ENCODE results near the gene PASD1.

PASD1 gene

GRCh38 chrX:151702026-151702714 is 138.7 kb downstream of the PASD1 start:
- DNase-seq, result no peak

DNA sequence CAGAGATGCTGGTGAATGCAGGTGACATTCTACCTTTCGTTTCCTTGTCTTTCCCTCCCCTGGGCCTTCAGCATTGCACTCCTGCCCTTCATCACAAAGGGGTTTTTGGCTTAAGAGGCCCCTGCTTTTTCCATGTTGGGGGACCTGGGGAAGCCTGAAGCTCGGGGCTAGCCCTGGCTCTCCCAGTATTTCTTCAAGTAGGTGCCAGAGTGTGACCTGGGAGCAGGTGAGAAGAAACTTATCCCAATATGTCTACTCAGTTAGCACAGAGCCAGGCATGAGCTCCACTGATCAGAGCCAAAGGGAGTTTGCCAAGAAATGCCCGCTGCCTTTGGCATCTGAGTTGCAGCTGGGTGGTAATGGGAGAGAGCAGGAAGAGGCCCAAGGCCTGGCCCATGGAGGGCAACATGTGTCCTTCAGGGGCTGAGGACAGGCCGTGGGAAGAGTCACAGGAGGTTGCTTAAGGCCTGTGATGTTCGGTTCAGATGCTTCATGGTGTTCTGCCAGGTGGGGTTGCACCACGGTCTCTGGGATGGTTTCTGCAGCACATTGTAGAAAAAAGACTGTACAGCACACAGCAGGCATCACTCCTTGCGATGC is 139.4 kb downstream of the PASD1 start:
- DNase-seq, result no peak

- no peak for DNase-seq
Observed at GRCh38 chrX:151703487-151703886, 140.0 kb downstream of the PASD1 start.

- DNase-seq, result no peak
Observed at GRCh38 chrX:151704041-151704663, 140.7 kb downstream of the PASD1 start.

DNA sequence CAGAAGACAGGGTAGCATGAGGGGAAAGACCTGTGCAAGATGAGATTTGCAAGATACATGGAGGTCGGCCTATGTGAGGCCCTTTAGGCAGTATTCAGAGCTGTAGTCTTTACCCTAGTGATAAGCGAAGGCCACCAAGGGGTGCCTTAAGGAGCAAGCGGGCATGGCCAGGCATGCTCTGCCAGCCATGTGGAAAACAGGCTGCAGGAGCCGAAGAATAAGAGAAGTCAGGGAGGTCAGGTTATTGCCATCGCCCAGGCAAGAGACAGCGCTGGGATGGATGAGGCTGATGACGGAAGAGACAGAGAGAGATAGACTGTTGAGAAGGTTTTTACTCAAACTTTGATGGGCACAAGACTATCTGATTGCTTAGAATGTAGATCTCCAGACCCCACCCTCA is 145.3 kb downstream of the PASD1 start:
- no peak for DNase-seq

DNA sequence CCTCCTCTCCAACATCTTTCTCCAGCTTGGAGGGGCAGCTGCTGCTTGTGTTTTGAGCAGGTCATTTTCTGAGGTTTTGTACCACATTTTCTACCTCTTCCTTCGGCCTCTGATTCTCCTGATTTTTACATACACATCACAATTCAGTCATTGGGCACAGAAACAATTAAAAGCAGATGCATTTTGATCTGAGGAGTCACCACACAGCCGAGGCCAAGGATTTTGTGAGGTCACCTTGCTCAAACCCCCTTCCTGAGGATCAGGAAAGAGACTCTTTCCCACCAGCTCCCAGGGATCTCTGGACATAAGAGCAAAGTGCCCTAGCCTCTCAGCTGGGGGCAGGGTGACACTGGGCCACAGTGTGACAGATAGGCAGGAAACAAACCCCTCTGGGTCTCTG is 147.0 kb downstream of the PASD1 start:
- DNase-seq, result no peak

DNA sequence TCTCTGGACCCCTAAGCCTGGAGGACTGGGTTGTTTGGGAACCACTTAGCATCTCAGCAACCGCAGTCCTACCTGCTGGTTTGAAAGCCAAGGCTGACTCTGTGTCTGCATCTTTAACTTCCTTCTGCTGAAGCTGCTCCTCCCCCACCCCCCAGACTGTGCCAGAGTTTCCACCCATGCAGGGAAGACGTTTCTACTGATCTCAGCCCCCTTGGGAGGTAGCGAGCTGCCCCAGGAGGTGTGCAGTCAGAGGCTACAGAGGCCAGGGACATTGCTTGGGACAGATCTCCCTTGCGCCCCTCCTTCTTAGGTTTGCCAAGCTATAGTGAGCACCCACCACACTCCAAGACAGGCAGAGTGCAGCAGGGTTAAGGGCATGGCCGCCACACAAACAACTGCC is 147.7 kb downstream of the PASD1 start:
- no peak for DNase-seq

DNA sequence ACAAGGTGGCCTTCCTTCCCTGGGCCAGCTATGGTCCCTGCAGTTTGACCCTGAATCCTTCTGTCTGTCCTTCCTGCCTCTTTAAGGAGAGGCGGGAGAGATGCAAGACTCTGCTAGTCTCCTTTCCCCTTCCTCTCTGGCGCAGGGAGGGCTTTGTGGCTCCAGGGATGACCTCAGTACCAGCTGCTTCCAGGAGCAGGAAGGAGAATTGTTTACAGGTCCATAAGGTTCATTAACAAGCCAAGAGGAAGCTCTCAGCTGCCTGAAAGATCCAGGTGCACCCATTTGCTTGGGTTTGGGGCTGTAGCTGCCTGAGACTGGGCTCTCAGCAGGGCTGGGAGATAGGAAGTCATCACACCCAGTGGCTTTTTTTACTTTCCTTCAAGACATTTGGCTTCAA is 148.3 kb downstream of the PASD1 start:
- DNase-seq, result no peak

DNA sequence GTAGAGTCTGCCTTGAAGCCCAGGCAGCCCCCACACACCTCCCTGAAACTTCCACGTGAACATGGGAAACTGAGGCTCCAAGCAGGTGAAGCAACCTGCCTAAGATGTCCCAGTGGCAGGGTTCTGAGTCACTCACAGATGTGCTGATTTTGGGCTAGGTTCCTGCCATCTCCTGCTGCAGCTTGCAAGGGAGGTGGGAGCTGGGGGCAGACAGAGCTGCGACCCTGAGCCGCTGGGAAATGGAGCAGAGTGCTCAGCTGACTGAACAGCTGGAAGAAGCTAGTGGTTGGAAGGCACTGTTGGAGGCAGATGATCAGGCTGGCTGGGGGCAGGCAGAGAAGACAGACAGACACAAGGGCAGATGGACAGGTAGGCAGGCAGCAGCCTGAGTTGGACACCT is 148.8 kb downstream of the PASD1 start:
- DNase-seq, result no peak

DNA sequence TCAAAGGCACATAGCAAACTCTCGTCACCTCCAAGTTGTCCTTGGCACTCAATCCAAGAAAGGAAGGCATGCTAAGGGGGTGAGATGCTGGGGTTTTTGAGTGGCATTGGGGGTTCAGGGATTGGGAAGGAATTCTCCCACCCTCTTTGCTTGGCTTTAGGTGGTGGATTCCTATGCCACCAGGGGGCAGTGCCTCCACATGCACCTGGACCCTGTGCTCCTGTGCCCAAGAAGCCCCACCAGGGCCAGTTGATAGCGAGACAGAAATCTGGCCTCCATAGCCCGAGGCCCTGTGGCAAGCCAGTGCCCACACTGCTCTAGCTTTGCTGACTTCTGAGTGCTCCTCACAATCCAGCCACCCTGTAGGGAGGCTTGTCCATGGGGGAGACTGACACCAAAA is 150.4 kb downstream of the PASD1 start:
- DNase-seq, result peak; percentile 65

DNA sequence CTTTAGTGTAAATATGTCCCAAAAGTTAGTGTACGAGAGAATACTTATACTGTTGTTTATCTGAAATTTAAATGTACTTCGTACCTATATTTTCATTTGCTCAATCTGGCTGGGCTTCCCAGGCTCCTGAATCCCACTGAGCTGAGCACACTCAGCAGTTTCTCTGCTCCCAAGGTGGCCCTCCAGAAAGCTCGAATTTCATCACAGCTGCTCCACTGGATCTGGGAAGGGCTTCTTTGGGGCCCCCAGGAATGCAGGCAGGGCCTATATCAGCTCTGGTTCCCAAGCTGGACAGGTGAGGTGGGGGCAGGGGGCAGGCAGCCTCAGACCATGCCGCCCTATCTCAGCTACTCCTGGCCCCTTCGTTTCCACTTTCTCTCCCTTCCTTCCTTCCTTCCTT is 150.9 kb downstream of the PASD1 start:
- DNase-seq, result no peak

- no peak for DNase-seq
Observed at GRCh38 chrX:151715752-151716151, 152.3 kb downstream of the PASD1 start, which contains the start of gene FATE1. Gene FATE1 (plus strand): TSS chrX:151716035. CDS start chrX:151716120, 85 bp downstream.

DNA sequence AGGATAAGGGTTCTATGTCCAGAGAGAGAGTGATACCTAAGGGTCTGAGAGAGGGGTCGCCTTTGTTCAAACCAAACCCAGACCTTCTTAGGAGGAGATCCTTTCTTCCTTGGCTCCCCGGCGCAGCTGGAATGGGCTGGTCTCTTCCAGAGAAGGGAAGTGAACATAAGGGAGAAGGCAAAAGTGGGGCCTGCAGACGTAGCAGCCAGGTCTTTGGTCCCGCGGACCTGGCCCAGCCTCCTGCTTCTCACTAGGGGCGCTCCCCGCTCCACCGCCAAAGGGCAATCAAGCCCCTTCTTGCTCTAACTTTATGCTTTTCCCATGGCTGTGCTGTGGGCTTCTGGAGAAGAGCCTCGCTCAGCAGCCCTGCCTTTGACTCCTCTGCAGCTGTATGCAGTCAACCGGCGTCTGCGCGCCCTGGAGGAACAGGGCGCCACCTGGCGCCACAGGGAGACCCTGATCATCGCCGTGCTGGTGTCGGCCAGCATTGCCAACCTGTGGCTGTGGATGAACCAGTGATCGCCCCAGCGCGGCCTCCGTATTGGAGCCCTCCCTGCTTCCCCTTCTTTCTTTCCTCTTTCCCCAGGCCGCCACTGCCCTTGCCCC is 158.9 kb downstream of the PASD1 start:
- peak; percentile 76 for DNase-seq

- no peak for DNase-seq
Observed at GRCh38 chrX:151723156-151723760, 159.8 kb downstream of the PASD1 start.

GRCh38 chrX:151724563-151725337 is 161.3 kb downstream of the PASD1 start:
- DNase-seq, result no peak

DNA sequence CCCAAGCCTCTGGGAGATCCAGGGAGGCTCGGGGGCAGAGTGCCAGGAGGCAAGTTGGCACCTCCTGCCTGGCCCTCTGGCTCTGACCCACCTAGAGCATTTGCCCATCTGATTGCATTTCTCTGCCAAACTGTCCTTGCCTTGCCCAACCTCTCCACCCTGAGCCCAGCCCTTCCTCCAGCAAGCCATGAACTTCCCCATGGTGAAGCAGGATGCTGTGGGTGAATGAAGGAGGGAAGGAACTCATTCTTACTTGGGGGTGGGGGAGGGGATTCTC is 161.8 kb downstream of the PASD1 start:
- DNase-seq, result no peak

Data from NCI-H82 (cell line).